ENCODE results near the gene MAGIX.

MAGIX gene

DNA sequence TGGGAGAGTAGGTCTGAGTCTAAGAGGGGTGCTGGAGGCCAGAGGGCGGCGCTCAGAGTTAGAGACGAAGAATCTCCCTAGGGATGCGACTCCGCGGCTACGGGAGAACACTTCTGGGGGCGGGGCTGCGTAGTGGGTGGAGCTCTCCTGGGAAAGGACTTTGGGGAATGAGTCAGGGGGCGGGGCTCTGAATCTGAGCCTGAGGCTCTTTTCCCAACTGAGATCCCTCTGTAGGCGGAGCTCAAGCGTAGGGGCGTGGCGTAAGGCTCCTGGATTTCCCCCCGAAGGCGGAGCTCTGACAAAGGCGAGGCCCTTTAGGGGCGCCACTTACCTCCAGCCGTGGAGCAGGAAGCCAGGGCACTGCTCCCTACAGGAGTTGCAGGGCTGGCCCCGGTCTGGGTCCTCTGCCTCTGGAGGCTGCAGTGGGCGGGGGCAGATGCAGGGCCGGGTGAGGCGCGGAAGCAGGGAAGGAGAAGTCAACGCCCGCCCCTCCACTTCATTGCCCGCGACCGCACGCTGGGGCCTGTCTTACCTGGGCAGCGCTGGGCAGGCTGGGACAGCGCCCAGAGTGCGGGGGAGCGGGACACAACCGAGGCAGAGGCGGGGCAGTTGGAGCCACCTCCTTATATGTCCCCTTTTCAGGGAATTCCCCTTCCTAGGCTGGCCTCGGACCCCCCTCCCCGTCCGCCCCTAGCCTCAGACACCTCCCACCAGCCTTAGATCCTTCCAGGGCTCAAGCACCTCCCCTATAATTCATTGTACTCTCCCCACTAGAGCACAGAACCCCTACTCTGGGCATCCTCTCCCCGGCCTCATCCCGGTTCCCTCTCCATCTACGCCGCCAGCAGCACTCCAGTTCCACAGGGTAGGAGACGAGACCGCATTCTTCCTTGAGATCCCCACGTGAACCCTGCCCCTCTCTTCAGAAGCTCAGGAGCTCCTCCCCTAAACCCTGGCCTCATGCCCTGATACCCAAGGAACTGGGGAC is 22.0 kb downstream of the MAGIX start:
- no peak for DNase-seq

- DNase-seq, result peak; percentile 75
Measured at GRCh38 chrX:49186125-49187027, 23.8 kb downstream of the MAGIX start, which contains the start of gene PRICKLE3. TSS of gene PRICKLE3 (minus strand) at chrX:49186373. CDS start at chrX:49186297, 76 bp downstream.

GRCh38 chrX:49187028-49187394 is 24.5 kb downstream of the MAGIX start:
- DNase-seq, result no peak

GRCh38 chrX:49187526-49187925 is 25.0 kb downstream of the MAGIX start:
- no peak for DNase-seq

DNA sequence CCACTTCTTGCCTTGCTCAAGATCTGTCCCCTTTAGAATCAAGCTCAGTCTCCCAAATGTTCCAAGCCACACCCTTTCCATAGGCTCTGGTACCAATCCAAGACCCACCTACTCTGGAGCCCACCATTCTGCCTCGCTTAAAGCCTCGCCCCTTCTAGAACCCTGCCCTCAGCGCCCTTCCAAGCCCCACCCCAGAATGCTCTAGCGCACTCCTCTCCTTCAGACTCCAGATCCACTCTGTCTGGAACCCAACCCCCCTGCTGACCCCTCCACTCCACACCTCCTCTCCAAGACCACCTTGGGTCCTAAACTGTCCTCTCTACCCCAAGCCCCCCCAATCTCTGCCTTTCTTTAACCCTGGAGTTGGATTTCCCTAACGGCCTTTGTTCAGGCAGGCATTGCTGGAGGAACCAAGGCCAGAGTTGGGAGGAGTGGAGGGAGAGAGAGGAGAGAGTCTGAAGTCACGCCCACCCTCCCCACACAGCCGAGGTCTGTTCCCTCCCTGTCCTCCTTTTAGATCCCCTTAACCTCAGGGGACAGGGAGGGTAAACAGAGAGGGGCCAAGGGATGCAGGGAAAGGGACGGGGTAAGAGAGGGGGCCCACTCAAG is 26.0 kb downstream of the MAGIX start:
- DNase-seq, result no peak

GRCh38 chrX:49189606-49190005 is 27.0 kb downstream of the MAGIX start:
- no peak for DNase-seq

DNA sequence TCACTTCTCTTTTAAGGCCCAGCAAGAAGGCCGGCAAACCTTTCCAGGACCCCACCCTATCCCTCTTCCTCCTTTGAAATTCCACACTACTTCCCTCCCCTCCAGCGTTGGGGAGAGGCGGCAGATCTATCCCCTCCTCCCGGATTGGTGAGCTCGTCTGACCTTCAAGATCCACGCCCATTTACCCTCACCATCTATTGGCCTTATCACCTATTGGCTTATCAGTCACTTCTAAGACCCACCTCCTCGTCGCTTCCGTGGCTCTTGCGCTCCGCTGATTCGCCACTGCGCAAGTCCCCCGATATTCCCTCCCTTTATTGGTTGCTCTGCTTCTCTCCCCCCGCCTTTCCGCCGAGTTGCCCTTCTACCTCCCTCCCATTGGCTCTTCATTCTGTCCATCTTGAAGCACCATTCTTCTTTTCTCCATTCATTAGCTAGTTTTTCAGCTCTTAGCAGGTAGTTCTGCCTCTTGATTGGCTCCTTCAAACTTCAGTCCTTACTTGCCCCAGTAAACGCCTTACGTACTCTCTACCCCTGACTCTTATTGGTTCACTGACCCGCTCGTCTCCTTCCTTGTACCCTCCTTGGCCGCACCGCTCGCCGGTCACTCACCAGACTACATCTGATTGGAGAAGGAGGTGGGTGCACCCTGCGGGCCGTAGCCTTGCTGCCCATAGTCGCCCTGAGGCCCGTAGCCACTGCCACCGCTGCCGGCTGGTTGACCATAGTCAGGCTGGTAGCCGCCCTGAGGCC is 28.4 kb downstream of the MAGIX start:
- peak; percentile 77 for DNase-seq

- peak; percentile 27 for DNase-seq
Measured at GRCh38 chrX:49191574-49192011, 29.0 kb downstream of the MAGIX start.

DNA sequence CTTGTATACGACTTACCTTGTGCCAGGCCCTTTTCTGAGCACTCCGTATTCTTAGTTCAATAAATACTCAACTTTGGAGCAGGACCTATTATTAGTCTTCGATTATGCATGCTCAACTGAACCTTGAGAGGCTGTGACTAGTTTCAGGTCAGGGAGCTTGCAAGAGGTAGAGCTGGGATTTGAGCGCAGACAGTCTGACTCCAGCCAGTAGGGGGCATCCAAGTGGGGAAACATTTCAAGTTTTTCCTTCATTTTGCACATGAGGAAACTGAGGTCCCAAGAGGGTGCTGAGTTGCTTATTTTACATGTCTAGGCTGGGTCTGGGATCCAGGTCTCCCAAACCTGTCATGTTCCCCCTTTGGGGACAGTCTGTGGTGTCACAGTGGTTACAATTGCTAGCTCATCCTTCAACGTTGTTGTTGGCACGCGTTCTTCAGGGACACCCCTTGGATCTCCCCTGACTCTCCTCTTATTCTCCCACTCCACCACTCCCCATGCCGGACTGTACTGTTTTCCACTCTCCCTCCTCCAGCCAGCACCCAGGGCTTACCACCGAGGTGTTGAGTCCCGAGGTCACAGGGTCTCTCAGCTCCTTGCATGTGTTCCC is 30.3 kb downstream of the MAGIX start:
- DNase-seq, result no peak

- no peak for DNase-seq
Measured at GRCh38 chrX:49193542-49193964, 31.0 kb downstream of the MAGIX start.

DNA sequence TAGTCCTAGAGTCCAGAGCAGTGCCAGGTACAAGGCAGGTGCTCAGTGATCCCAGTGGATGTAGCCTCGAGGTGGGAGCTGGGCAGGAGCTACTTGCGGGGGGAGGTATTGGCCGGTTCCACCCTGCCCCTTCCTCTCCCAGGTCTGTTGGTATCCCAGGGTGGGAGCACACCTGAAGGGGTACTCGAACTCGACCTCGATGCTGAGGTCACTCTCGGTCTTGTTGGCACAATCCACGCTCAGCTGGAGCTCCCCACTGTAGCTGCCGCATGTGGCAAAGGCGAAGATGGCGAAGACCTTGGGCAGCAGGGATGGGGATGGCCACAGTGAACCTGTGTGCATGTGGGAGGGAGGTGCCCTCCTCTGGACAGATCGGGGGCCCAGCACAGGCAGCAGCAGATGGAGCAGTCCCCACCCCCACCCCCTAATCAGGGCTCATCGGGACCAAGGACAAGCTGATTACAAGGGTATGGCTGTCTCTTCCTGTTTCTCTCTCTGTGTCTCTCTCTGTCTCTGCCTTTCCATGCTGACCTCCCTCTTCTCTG is 35.1 kb downstream of the MAGIX start:
- DNase-seq, result no peak

GRCh38 chrX:49198540-49199314 is 36.2 kb downstream of the MAGIX start:
- DNase-seq, result no peak

- no peak for DNase-seq
Measured at GRCh38 chrX:49199315-49199595, 36.7 kb downstream of the MAGIX start.

DNA sequence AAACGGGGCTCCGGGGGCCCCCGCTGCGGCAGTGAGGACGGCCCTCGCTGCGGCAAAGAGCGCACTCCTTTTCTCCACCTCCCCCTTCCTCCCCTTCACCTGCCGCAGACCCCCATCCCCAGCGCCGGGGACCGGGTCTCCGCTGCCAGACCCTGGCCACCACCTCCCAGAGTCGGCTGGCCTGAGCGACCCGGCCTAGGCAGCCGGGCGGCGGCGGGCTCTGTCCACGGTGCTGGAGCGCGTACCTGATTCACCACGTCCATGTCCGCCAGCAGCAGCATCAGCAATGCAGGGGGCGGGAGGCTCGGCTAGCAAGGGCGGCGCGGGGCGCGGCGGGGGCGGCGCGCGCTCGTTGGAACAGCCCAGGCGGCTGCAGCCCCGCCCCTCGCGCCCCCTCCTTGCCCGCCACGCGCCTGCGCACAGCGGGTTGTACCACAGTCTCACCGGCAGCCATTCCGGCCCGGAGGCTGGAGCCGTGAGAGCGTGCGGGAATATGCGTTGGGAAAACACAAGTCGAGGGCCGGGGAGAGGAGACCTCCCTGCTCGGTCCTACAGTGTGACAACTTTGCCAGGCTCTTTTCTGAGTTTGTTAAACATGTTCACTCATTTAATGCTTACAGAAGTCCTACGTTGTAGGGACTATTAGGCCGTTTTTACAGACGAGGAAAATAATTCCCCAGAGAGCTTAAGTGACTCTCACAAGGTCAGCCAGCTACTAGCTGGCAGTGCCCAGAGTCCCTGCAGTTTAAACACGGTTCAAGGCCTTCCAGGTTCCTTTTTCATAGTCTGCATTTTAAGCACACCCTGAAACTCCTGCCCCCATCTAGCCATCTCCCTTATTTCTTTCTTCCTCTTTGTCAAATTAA is 37.6 kb downstream of the MAGIX start, which contains the start of gene SYP:
Gene SYP (minus strand): TSS at position 288 of the 866 bp plus-strand sequence. CDS start 7 bp downstream, at position 281.
- DNase-seq, result peak; percentile 88

- no peak for DNase-seq
Measured at GRCh38 chrX:49202022-49202421, 39.5 kb downstream of the MAGIX start.

- DNase-seq, result no peak
Measured at GRCh38 chrX:49203536-49203935, 41.0 kb downstream of the MAGIX start.

GRCh38 chrX:49204017-49204416 is 41.5 kb downstream of the MAGIX start:
- DNase-seq, result no peak

- DNase-seq, result no peak
Measured at GRCh38 chrX:49204709-49205108, 42.2 kb downstream of the MAGIX start.

GRCh38 chrX:49205443-49205842 is 42.9 kb downstream of the MAGIX start:
- no peak for DNase-seq

DNA sequence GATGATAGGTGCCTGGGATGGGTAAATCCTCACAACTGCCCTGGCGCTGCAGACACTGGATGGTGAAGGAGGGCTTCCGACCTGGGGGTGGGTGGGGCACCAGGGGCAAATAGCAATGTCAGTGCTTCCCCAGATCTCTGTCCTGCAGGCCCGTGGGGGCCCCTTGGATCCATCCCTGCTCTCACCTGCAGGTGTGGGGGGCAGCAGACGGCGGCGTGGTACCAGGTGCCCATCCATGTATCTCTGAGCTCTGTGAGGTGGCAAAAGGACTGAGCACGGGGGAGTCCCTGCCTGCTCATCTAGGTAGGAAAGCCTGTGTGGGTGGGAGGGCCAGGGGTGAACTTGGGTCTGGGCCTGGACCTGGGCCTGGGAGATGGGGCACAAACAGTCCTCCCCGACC is 44.0 kb downstream of the MAGIX start:
- no peak for DNase-seq

Measured in activated CD8-positive, alpha-beta memory T cell treated with anti-CD3 and anti-CD28 coated beads, Interleukin-2, amount 50 U/mL, for 4 hours (primary cell).